ENCODE measurements around the gene ATP7B. TPM values are rescaled to one million over a fixed set of nuclear protein-coding genes. Genes with fewer than 3 reads are reported as not detected.

Gene ATP7B
- polyA plus RNA-seq, 1 donor: 47.4 TPM

DNA sequence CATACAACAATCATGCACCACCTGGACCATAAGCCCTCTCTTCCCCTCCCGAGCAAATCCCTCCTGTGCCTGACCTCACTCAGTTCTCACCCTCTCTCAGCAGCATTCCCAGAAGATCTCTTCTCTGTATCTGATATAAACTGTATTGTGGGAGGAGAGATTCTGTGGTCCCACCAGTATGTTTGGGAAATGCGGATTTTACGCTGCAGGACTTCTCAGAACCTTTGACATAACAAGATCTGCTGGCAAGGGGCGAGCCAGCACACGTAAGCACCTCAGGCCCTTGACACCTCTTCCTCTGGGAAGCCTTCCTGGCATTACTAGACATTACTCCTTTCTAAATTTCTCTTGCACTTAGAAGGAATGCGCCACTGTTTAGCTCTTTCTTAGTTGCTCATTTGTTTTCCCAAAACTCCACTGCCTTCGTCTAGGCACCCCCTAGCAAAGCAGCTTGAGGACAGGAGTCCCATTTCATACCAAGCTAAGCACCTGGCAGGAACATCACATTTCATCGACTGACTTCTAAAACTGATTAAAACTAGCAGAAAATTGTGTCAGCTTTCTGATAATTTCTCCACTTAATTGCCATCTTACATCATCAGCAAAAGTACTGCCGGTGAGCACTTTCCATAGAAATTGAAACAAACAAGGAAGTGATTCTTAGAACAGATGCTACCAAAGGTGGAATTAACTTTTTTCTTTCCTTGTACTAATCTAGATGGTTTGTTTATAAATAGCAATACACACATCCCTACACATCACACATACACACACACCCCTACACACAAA, 86.3 kb downstream of the ATP7B start:
- 56% methylated on average over 2 of the region's 9 CpGs for WGBS (ENCODE audit: insufficient coverage, low lambda C conversion rate)
- no peaks in the 10 kb centered on the region for H3K4me1 ChIP-seq (ENCODE audit: control insufficient read depth, insufficient read depth, low read length)
- DNase-seq: no peak
- no peak overlapping the region for H3K4me3 ChIP-seq (ENCODE audit: low read length)
- no peaks in the 10 kb centered on the region for H3K9me3 ChIP-seq (ENCODE audit: control insufficient read depth, low read depth, low read length)
- no peak overlapping the region for H3K27ac ChIP-seq (ENCODE audit: low read length)
- H3K36me3 ChIP-seq (ENCODE audit: control insufficient read depth, insufficient read depth, low read length): peaks cover 20% of the 10 kb centered on the region
- H3K27me3 ChIP-seq (ENCODE audit: control insufficient read depth, insufficient read depth, low read length): no peaks in the 10 kb centered on the region

DNA sequence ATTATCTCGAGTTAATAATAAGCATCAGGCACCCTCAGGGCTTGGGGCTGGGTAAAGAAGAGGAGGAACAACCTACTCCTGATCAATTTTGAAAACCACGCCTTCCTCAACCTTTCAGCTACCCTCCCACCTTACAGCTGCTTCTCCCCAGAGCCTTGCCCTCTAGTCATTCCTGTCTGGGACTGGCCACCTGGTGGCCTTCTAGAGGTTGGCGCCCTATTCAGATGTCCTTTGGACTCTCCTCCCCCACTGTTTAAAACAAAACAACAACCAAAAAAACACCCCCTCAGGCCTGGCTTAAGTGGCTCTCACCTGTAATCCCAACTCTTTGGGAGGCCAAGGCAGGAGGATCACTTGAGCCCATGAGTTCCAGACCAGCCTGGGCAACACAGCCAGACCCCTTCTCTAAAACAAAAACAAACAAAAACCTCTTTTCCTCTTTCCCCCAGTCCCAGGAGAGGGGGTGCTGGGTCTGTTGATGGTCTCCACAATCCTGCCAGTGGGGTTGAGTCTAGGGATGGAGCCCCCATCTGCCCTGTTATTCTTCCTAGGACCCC, 87.2 kb downstream of the ATP7B start:
- DNase-seq: no peak
- WGBS (ENCODE audit: insufficient coverage, low lambda C conversion rate): no CpG with 5 or more reads among the region's 3 CpGs
- no peaks in the 10 kb centered on the region for H3K9me3 ChIP-seq (ENCODE audit: control insufficient read depth, low read depth, low read length)
- peaks cover 4% of the 10 kb centered on the region for H3K4me1 ChIP-seq (ENCODE audit: control insufficient read depth, insufficient read depth, low read length)
- peaks cover 12% of the 10 kb centered on the region for H3K36me3 ChIP-seq (ENCODE audit: control insufficient read depth, insufficient read depth, low read length)
- H3K27ac ChIP-seq (ENCODE audit: low read length): no peak overlapping the region
- H3K27me3 ChIP-seq (ENCODE audit: control insufficient read depth, insufficient read depth, low read length): no peaks in the 10 kb centered on the region
- H3K4me3 ChIP-seq (ENCODE audit: low read length): no peak overlapping the region

DNA sequence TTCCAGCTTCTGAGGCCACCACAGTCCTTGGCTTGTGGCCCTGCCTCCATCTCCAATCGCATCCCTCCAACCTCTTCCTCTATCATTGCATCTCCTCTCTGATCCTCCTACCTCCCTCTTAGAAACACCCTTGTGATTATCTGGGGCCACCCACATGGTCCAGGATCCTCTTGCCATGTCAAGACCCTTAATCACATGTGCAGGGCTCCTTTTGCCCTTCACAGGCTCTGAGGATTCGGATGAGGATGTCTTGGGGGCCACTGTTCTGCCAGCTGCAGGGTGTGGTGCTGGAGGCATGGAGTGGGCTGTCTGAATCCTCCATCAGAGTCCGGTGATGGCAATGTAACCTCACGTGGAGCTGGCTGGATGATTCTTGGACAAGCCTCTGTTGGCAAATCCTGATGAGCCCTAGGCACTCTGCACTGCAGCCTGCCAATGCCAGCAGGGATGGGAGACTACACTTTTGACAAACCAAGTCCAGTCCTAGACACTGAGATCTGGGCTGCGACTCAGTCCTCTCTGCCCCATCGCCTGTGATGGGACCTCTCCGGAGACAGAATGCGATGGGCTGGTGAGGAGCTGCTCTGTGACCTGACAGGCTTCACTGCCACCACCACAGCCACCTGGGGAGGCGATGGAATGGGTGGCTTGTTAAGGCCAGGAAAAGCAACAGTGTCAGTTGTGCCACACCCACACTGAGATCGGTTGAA, 88.3 kb downstream of the ATP7B start:
- DNase-seq: no peak
- 80% methylated on average over 1 of the region's 10 CpGs for WGBS (ENCODE audit: insufficient coverage, low lambda C conversion rate)
- Histone ChIP-seq H3K27me3 (ENCODE audit: control insufficient read depth, insufficient read depth, low read length) (no peaks in the 10 kb centered on the region), H3K9me3 (ENCODE audit: control insufficient read depth, low read depth, low read length) (no peaks in the 10 kb centered on the region), H3K27ac (ENCODE audit: low read length) (no peak overlapping the region), H3K4me3 (ENCODE audit: low read length) (no peak overlapping the region), H3K4me1 (ENCODE audit: control insufficient read depth, insufficient read depth, low read length) (peaks cover 4% of the 10 kb centered on the region), H3K36me3 (ENCODE audit: control insufficient read depth, insufficient read depth, low read length) (peaks cover 12% of the 10 kb centered on the region)

DNA sequence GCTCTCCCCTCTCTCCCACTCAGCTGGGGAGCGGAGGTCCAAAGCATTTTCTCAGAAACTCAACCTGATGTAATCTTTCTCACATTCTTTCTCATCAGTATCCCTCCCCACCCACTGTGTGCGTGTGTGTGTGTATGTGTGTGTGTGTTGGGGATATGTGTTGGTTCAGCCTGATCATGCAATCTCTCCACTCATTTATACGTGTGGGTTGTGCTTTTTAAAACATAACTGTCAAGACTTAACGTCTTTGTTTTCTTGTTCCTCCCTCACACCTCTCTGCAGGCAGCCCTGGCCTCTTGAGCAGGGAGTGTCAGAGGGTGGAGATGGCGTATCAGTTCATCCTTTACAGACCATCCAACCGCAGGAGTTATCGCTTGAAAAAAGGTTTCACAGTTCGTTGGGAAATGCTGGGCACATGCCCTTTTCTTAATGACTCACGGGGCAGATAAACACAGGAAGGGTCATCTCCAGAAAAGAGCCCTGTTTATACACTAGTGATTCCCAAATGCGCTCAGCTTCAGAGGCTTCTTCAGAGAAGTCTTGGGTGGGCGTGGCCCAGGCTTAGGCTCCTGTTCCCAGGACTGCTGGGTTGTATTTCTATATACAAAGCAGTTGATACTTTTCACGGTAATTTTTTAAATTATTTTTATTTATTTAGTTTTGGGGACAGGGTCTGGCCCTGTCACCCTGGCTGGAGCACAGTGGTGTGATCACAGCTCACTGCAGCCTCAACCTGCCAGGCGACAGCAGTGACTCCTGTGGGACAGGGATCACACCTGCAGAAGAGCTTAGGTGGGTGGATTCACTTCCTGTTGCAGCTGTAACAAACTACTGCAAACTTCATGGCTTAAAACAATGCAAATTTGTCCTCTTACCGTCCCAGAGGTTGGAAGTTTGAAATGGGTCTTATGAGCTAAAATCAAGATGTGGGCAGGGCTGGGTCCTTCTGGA, 89.2 kb downstream of the ATP7B start:
- no peak overlapping the region for H3K4me3 ChIP-seq (ENCODE audit: low read length)
- WGBS (ENCODE audit: insufficient coverage, low lambda C conversion rate): no CpG with 5 or more reads among the region's 14 CpGs

DNA sequence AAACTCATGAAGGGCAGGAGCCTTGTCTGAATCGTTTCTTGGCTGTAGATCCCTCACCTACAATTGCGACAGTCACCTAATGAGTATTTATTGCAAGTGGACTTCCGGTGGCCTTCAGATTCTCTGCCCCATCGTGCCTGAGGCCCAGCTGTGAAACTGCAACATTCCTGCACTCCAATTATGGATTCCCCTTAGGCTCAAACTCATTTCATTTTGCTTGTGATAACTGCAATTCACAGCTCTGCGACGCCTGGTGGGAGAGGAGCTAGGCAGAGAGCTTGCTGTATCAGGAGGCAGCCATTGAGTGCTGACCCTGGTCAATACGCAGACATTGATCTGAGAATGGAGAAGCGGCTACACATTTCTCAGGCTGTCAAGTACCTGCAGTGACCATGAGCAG, 90.5 kb downstream of the ATP7B start:
- H3K36me3 ChIP-seq (ENCODE audit: control insufficient read depth, insufficient read depth, low read length): peaks cover 17% of the 10 kb centered on the region
- H3K27ac ChIP-seq (ENCODE audit: low read length): no peak overlapping the region
- H3K9me3 ChIP-seq (ENCODE audit: control insufficient read depth, low read depth, low read length): no peaks in the 10 kb centered on the region
- DNase-seq: no peak
- peaks cover 4% of the 10 kb centered on the region for H3K4me1 ChIP-seq (ENCODE audit: control insufficient read depth, insufficient read depth, low read length)
- 40% methylated on average over 1 of the region's 8 CpGs for WGBS (ENCODE audit: insufficient coverage, low lambda C conversion rate)
- no peaks in the 10 kb centered on the region for H3K27me3 ChIP-seq (ENCODE audit: control insufficient read depth, insufficient read depth, low read length)
- H3K4me3 ChIP-seq (ENCODE audit: low read length): no peak overlapping the region

More for the DNA sequence above, 89.2 kb downstream of the ATP7B start:
- H3K27ac ChIP-seq (ENCODE audit: low read length): no peak overlapping the region
- no peaks in the 10 kb centered on the region for H3K27me3 ChIP-seq (ENCODE audit: control insufficient read depth, insufficient read depth, low read length)
- H3K36me3 ChIP-seq (ENCODE audit: control insufficient read depth, insufficient read depth, low read length): peaks cover 13% of the 10 kb centered on the region
- no peaks in the 10 kb centered on the region for H3K9me3 ChIP-seq (ENCODE audit: control insufficient read depth, low read depth, low read length)
- H3K4me1 ChIP-seq (ENCODE audit: control insufficient read depth, insufficient read depth, low read length): peaks cover 4% of the 10 kb centered on the region
- no peak for DNase-seq

DNA sequence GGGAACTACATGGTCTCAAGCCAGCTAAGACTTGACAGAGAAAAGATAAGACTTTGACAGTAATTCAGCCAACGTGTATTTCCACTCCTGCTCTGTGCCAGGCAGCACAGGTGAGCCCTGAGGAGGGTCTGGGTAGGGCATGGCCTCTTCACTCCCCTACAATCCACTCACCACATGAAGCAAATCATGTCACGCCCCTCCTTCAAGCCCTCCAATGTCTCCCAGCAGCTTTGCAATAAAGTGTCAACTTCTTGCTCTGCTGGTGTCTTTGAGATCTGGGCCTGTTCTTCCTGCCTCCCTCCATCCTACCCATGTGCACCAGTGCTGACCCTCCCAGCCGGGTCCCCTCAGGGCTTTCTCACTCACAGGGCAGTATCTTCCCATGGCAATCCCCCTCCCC, 91.0 kb downstream of the ATP7B start:
- Histone ChIP-seq H3K9me3 (ENCODE audit: control insufficient read depth, low read depth, low read length) (no peaks in the 10 kb centered on the region), H3K27me3 (ENCODE audit: control insufficient read depth, insufficient read depth, low read length) (no peaks in the 10 kb centered on the region), H3K4me1 (ENCODE audit: control insufficient read depth, insufficient read depth, low read length) (peaks cover 4% of the 10 kb centered on the region), H3K4me3 (ENCODE audit: low read length) (no peak overlapping the region), H3K36me3 (ENCODE audit: control insufficient read depth, insufficient read depth, low read length) (peaks cover 17% of the 10 kb centered on the region), H3K27ac (ENCODE audit: low read length) (no peak overlapping the region)
- no peak for DNase-seq
- no CpG with 5 or more reads among the region's 3 CpGs for WGBS (ENCODE audit: insufficient coverage, low lambda C conversion rate)

DNA sequence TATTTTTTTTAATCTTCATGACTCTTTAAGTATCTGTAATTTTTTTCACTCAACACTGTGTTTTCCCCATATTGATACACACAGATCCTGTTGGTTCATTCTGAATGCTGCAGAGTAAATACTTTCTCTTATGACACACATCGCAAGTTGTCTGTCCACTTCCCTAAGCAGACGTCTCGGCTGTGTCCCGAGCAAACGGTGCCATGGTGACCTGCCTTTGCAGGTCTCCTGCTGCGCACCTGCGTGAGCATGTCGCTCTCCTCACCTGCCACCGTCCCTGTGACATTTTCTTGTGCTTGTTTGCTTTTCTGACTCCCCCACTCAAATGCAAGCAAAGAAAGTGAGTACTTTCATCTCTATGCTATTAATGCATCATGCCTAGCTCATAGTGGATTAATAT, 91.7 kb downstream of the ATP7B start:
- no peak for DNase-seq
- Histone ChIP-seq H3K36me3 (ENCODE audit: control insufficient read depth, insufficient read depth, low read length) (peaks cover 18% of the 10 kb centered on the region), H3K4me3 (ENCODE audit: low read length) (no peak overlapping the region), H3K27ac (ENCODE audit: low read length) (no peak overlapping the region), H3K9me3 (ENCODE audit: control insufficient read depth, low read depth, low read length) (no peaks in the 10 kb centered on the region), H3K27me3 (ENCODE audit: control insufficient read depth, insufficient read depth, low read length) (no peaks in the 10 kb centered on the region), H3K4me1 (ENCODE audit: control insufficient read depth, insufficient read depth, low read length) (peaks cover 4% of the 10 kb centered on the region)
- 63% methylated on average over 5 of the region's 9 CpGs for WGBS (ENCODE audit: insufficient coverage, low lambda C conversion rate)

DNA sequence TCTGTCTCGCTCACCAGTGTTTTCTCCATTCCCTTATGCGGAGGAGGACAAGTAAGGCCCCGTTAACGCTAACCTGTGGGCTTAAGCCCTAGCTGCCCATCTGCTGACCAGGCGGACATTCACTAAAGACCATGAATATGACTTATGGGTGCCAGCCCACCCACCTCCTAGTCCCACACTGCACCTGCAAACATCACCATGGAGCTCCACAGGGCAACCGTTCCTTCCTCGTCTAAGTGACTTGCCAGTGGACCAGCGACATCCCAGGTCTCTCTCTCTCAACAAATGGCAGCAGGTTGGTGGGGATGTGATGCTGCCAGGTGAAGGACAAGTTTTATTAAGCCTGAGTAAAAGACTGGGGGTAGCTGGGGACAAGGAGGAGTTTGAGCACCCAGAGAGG, 94.3 kb downstream of the ATP7B start:
- no peak overlapping the region for H3K27ac ChIP-seq (ENCODE audit: low read length)
- H3K27me3 ChIP-seq (ENCODE audit: control insufficient read depth, insufficient read depth, low read length): no peaks in the 10 kb centered on the region
- peaks cover 4% of the 10 kb centered on the region for H3K4me1 ChIP-seq (ENCODE audit: control insufficient read depth, insufficient read depth, low read length)
- no peak for DNase-seq
- H3K4me3 ChIP-seq (ENCODE audit: low read length): no peak overlapping the region
- WGBS (ENCODE audit: insufficient coverage, low lambda C conversion rate): no CpG with 5 or more reads among the region's 8 CpGs
- H3K9me3 ChIP-seq (ENCODE audit: control insufficient read depth, low read depth, low read length): no peaks in the 10 kb centered on the region
- H3K36me3 ChIP-seq (ENCODE audit: control insufficient read depth, insufficient read depth, low read length): peaks cover 9% of the 10 kb centered on the region

DNA sequence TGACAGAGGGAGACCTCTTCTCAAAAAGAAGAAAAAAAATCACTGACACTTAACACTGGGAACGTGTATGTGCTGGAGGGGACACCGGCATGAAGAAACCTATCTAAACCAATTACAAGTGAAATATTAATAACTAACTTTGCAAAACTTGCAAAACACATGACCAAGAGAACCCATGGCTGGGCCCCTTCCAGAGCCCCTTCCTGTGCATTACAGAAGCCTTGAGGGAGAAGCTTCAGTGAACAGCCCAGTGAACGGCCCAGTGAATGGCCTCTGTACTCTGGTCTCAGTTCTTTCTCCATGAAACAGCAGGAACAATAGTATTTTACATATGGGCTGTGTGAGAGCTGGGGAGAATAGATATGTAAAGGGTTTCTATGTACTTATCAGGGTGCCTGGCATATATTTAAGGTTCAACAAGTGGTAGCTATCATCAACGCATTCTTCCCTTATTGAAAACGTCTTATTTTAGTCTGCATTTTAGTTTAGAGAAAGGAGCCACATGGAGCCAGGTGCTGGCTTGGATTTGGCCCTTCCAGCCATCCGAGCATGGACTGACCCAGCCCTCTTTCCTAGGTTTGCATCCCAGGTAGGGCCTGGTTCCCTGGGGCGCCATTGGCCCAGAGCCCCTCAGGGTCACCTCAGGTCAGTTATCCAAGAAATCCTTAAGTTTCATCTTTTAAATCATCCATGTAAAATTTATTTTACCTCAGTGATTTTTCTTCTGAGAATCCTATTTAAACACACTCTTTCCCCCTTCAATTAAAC, 95.0 kb downstream of the ATP7B start:
- peak in 1 of 2 donors; percentile 52 for DNase-seq
- H3K27ac ChIP-seq (ENCODE audit: low read length): no peak overlapping the region
- peaks cover 7% of the 10 kb centered on the region for H3K36me3 ChIP-seq (ENCODE audit: control insufficient read depth, insufficient read depth, low read length)
- H3K4me3 ChIP-seq (ENCODE audit: low read length): no peak overlapping the region
- no peaks in the 10 kb centered on the region for H3K27me3 ChIP-seq (ENCODE audit: control insufficient read depth, insufficient read depth, low read length)
- no CpG with 5 or more reads among the region's 7 CpGs for WGBS (ENCODE audit: insufficient coverage, low lambda C conversion rate)
- H3K4me1 ChIP-seq (ENCODE audit: control insufficient read depth, insufficient read depth, low read length): peaks cover 4% of the 10 kb centered on the region
- no peaks in the 10 kb centered on the region for H3K9me3 ChIP-seq (ENCODE audit: control insufficient read depth, low read depth, low read length)

Measured in large intestine (tissue), 3 donors.